Trophoblast cell (in vitro differentiated cells and primary cell): ENCODE measurements around the gene GNAT1.

Source experiments
- DNase-seq, 2 donors: peaks; one replicate each; pipeline ENCODE4 v3.0.0-alpha.2; 2016
- H2AFZ ChIP-seq: 2 replicates; pipeline ENCODE4 v1.6.1; 2013; ENCODE audit warnings: low read length, moderate library complexity, mild to moderate bottlenecking; ENCODE audit not compliant: insufficient read depth, poor library complexity
- H2AK5ac ChIP-seq: 2 replicates; pipeline ENCODE4 v1.6.1; 2013; ENCODE audit warnings: mild to moderate bottlenecking, low read length
- H2BK120ac ChIP-seq: 2 replicates; pipeline ENCODE4 v1.6.1; 2013; ENCODE audit warnings: low read length, mild to moderate bottlenecking, moderate library complexity; ENCODE audit not compliant: insufficient read depth, poor library complexity
- H2BK12ac ChIP-seq: 2 replicates; pipeline ENCODE4 v1.6.1; 2013; ENCODE audit warnings: mild to moderate bottlenecking, low read length, moderate library complexity
- H2BK5ac ChIP-seq: 2 replicates; pipeline ENCODE4 v1.6.1; 2013; ENCODE audit warnings: low read length, low read depth, moderate library complexity, mild to moderate bottlenecking; ENCODE audit not compliant: poor library complexity
- H3K14ac ChIP-seq: 2 replicates; pipeline ENCODE4 v1.6.1; 2013; ENCODE audit warnings: mild to moderate bottlenecking, low read length
- H3K18ac ChIP-seq: 2 replicates; pipeline ENCODE4 v1.6.1; 2013; ENCODE audit warnings: mild to moderate bottlenecking, low read length
- H3K23ac ChIP-seq: 2 replicates; pipeline ENCODE4 v1.6.1; 2013; ENCODE audit warnings: low read length
- H3K27ac ChIP-seq: 2 replicates; pipeline ENCODE4 v1.5.1; 2013; ENCODE audit warnings: low read depth, mild to moderate bottlenecking, inconsistent platforms, low read length, moderate library complexity
- H3K27me3 ChIP-seq: 2 replicates; pipeline ENCODE4 v1.6.1; 2013; ENCODE audit warnings: inconsistent platforms, mild to moderate bottlenecking, low read length, moderate library complexity; ENCODE audit not compliant: insufficient read depth
- H3K36me3 ChIP-seq, 2 experiments: 1 replicate in 1 of 2; 2 replicates in 1 of 2; pipeline ENCODE4 v1.6.1; 2013; ENCODE audit warnings: low read length in 2 of 2, mild to moderate bottlenecking in 2 of 2, moderate library complexity in 1 of 2; ENCODE audit not compliant: insufficient read depth in 2 of 2, control insufficient read depth in 1 of 2
- H3K4ac ChIP-seq: 2 replicates; pipeline ENCODE4 v1.6.1; 2013; ENCODE audit warnings: low read depth, mild to moderate bottlenecking, low read length, moderate library complexity
- H3K4me1 ChIP-seq, 2 experiments: 1 replicate in 1 of 2; 2 replicates in 1 of 2; pipeline ENCODE4 v1.6.1; 2013; ENCODE audit warnings: low read length in 2 of 2, mild to moderate bottlenecking in 2 of 2, moderate library complexity in 1 of 2; ENCODE audit not compliant: insufficient read depth in 2 of 2, control insufficient read depth in 1 of 2
- H3K4me2 ChIP-seq: 2 replicates; pipeline ENCODE4 v1.6.1; 2013; ENCODE audit warnings: inconsistent platforms, mild to moderate bottlenecking, low read length, moderate library complexity
- H3K4me3 ChIP-seq: 2 replicates; pipeline ENCODE4 v1.5.1; 2013; ENCODE audit warnings: mild to moderate bottlenecking, low read depth, low read length, inconsistent platforms
- H3K79me1 ChIP-seq: one replicate; pipeline ENCODE4 v1.6.1; 2013; ENCODE audit warnings: low read length
- H3K79me2 ChIP-seq: 2 replicates; pipeline ENCODE4 v1.6.1; 2013; ENCODE audit warnings: low read length, mild to moderate bottlenecking; ENCODE audit not compliant: control insufficient read depth, insufficient read depth, poor library complexity
- H3K9ac ChIP-seq: 2 replicates; pipeline ENCODE4 v1.6.1; 2013; ENCODE audit warnings: mild to moderate bottlenecking, low read length
- H3K9me3 ChIP-seq: 2 replicates; pipeline ENCODE4 v1.6.1; 2013; ENCODE audit warnings: low read depth, mild to moderate bottlenecking, control low read depth, inconsistent platforms, low read length; ENCODE audit not compliant: insufficient read depth
- H4K12ac ChIP-seq: 2 replicates; pipeline ENCODE4 v1.6.1; 2013; ENCODE audit warnings: low read depth, mild to moderate bottlenecking, low read length, moderate library complexity
- H4K8ac ChIP-seq: 2 replicates; pipeline ENCODE4 v1.6.1; 2013; ENCODE audit warnings: low read depth, mild to moderate bottlenecking, low read length, moderate library complexity
- H4K91ac ChIP-seq: one replicate; pipeline ENCODE4 v1.6.1; 2013; ENCODE audit warnings: low read depth, mild to moderate bottlenecking, low read length, moderate library complexity
- WGBS: extraction: QIAGEN DNeasy Blood & Tissue Kit; methylation state at CpG from one replicate; pipeline ENCODE4 v1.1.7; 2013; ENCODE audit warnings: missing lambda C conversion rate; ENCODE audit not compliant: insufficient read length, insufficient coverage; ENCODE audit errors: extremely low coverage; 5-methylcytosine and 5-hydroxymethylcytosine counted together

Gene GNAT1

GRCh38 chr3:50164481-50164880, 26.9 kb upstream of the GNAT1 start:
- no peak overlapping the region for H2BK120ac ChIP-seq
- no peak overlapping the region for H3K9ac ChIP-seq
- H2AK5ac ChIP-seq, result no peak overlapping the region
- H3K27me3 ChIP-seq, result no peaks in the 10 kb centered on the region
- no peak overlapping the region for H3K27ac ChIP-seq
- peaks cover 4% of the 10 kb centered on the region for H3K9me3 ChIP-seq
- H3K79me2 ChIP-seq, result no peaks in the 10 kb centered on the region
- H3K4me1 ChIP-seq, result peaks cover 13 to 16% of the 10 kb centered on the region in 2 experiments
- no peak overlapping the region for H3K4me3 ChIP-seq
- H2BK12ac ChIP-seq, result no peak overlapping the region
- H3K4me2 ChIP-seq, result no peak overlapping the region
- H3K79me1 ChIP-seq, result peaks cover 2% of the 10 kb centered on the region
- no peak overlapping the region for H4K8ac ChIP-seq
- H3K36me3 ChIP-seq, result peaks cover 21 to 25% of the 10 kb centered on the region in 2 experiments
- H3K4ac ChIP-seq, result no peak overlapping the region
- no peak overlapping the region for H4K91ac ChIP-seq
- H2AFZ ChIP-seq, result no peak overlapping the region
- H3K18ac ChIP-seq, result no peak overlapping the region
- WGBS, result no CpG with 5 or more reads among the region's 1 CpG
- DNase-seq, result no peak
- no peak overlapping the region for H4K12ac ChIP-seq
- H2BK5ac ChIP-seq, result no peak overlapping the region
- H3K14ac ChIP-seq, result no peak overlapping the region
- peak overlapping the region; percentile 44 for H3K23ac ChIP-seq

GRCh38 chr3:50164984-50165909, 26.2 kb upstream of the GNAT1 start:
- Histone ChIP-seq H3K4me2 (no peak overlapping the region), H3K23ac (no peak overlapping the region), H3K79me2 (no peaks in the 10 kb centered on the region), H2BK5ac (no peak overlapping the region), H3K4ac (no peak overlapping the region), H2BK120ac (no peak overlapping the region), H3K36me3 (peaks cover 17 to 19% of the 10 kb centered on the region in 2 experiments), H3K18ac (peak overlapping the region; percentile 50), H2AFZ (no peak overlapping the region), H3K9me3 (peaks cover 4% of the 10 kb centered on the region), H4K8ac (no peak overlapping the region), H2BK12ac (no peak overlapping the region), H4K12ac (no peak overlapping the region), H3K27ac (peak overlapping the region; percentile 42), H3K79me1 (peaks cover 2% of the 10 kb centered on the region), H3K4me1 (peaks cover 13 to 16% of the 10 kb centered on the region in 2 experiments), H3K27me3 (no peaks in the 10 kb centered on the region), H4K91ac (no peak overlapping the region), H3K9ac (no peak overlapping the region), H3K4me3 (no peak overlapping the region), H2AK5ac (no peak overlapping the region), H3K14ac (no peak overlapping the region)
- WGBS, result no CpG with 5 or more reads among the region's 7 CpGs
- peak; percentile 78 to 80 for DNase-seq

- H2BK120ac ChIP-seq, result no peak overlapping the region
- no peak overlapping the region for H2BK5ac ChIP-seq
- H3K79me1 ChIP-seq, result peaks cover 2% of the 10 kb centered on the region
- H4K91ac ChIP-seq, result no peak overlapping the region
- no peak overlapping the region for H4K8ac ChIP-seq
- DNase-seq, result no peak
- H2AFZ ChIP-seq, result no peak overlapping the region
- H3K9me3 ChIP-seq, result peaks cover 4% of the 10 kb centered on the region
- no CpG with 5 or more reads among the region's 15 CpGs for WGBS
- peaks cover 12 to 17% of the 10 kb centered on the region in 2 experiments for H3K36me3 ChIP-seq
- H3K79me2 ChIP-seq, result no peaks in the 10 kb centered on the region
- peak overlapping the region; percentile 50 for H3K18ac ChIP-seq
- no peak overlapping the region for H3K4ac ChIP-seq
- no peak overlapping the region for H3K9ac ChIP-seq
- H3K23ac ChIP-seq, result no peak overlapping the region
- H3K27ac ChIP-seq, result peak overlapping the region; percentile 42
- no peak overlapping the region for H4K12ac ChIP-seq
- peaks cover 13 to 16% of the 10 kb centered on the region in 2 experiments for H3K4me1 ChIP-seq
- H3K4me2 ChIP-seq, result no peak overlapping the region
- H2BK12ac ChIP-seq, result no peak overlapping the region
- H3K27me3 ChIP-seq, result no peaks in the 10 kb centered on the region
- no peak overlapping the region for H2AK5ac ChIP-seq
- no peak overlapping the region for H3K4me3 ChIP-seq
- H3K14ac ChIP-seq, result no peak overlapping the region
These were observed 25.4 kb upstream of the GNAT1 start for GRCh38 chr3:50165910-50166538.

GRCh38 chr3:50166620-50167019, 24.8 kb upstream of the GNAT1 start:
- no peak overlapping the region for H3K27ac ChIP-seq
- no peak overlapping the region for H2AK5ac ChIP-seq
- H3K79me1 ChIP-seq, result peaks cover 2% of the 10 kb centered on the region
- H2BK5ac ChIP-seq, result no peak overlapping the region
- H3K9me3 ChIP-seq, result peaks cover 3% of the 10 kb centered on the region
- H3K14ac ChIP-seq, result no peak overlapping the region
- H4K12ac ChIP-seq, result no peak overlapping the region
- peaks cover 13 to 16% of the 10 kb centered on the region in 2 experiments for H3K4me1 ChIP-seq
- H3K4me3 ChIP-seq, result no peak overlapping the region
- peaks cover 6 to 12% of the 10 kb centered on the region in 2 experiments for H3K36me3 ChIP-seq
- no peak overlapping the region for H2AFZ ChIP-seq
- WGBS, result no CpG with 5 or more reads among the region's 6 CpGs
- H4K8ac ChIP-seq, result no peak overlapping the region
- no peak overlapping the region for H3K4me2 ChIP-seq
- no peak overlapping the region for H4K91ac ChIP-seq
- DNase-seq, result no peak
- H3K9ac ChIP-seq, result no peak overlapping the region
- no peak overlapping the region for H3K23ac ChIP-seq
- no peak overlapping the region for H3K18ac ChIP-seq
- H3K4ac ChIP-seq, result no peak overlapping the region
- no peak overlapping the region for H2BK120ac ChIP-seq
- H2BK12ac ChIP-seq, result no peak overlapping the region
- no peaks in the 10 kb centered on the region for H3K79me2 ChIP-seq
- no peaks in the 10 kb centered on the region for H3K27me3 ChIP-seq
